Right lung (tissue), 5 donors: ENCODE measurements around the gene GALNT7. TPM values are rescaled to one million over a fixed set of nuclear protein-coding genes. Genes with fewer than 3 reads are reported as not detected.
"Not testable (repeated sequence)": the region's sequence is repeated elsewhere in the genome, so short reads cannot be mapped to it uniquely, and the experiment has no call there.

Source experiments
- DNase-seq, 2 donors: peaks; one replicate each; pipeline ENCODE4 v3.0.0-alpha.2; 2013
- polyA plus RNA-seq, 5 donors: library from polyadenylated mRNA; unstranded; fragments of 120-200 nt; gene quantifications; one replicate each; pipeline versions ENCODE4 v1.2.1 to v1.2.3, GENCODE V29; 2013; ENCODE audit warnings: inconsistent platforms in 1 of 5, low replicate concordance in 1 of 5; ENCODE audit not compliant: insufficient read length in 5 of 5, insufficient read depth in 1 of 5

The GALNT7 gene
- polyA plus RNA-seq, 5 donors = 27.8 to 47.1 (median 37.0) TPM

GRCh38 chr4:173160871-173161270 is 7.7 kb upstream of the GALNT7 start:
- no peak for DNase-seq

GRCh38 chr4:173161311-173161710 is 7.3 kb upstream of the GALNT7 start:
- no peak for DNase-seq

- DNase-seq = no peak
Observed at GRCh38 chr4:173165706-173166105, 2.9 kb upstream of the GALNT7 start.

GRCh38 chr4:173166491-173166890 is 2.1 kb upstream of the GALNT7 start:
- DNase-seq = no peak

- peak; percentile 33 to 50 for DNase-seq
Observed at GRCh38 chr4:173167758-173168395, 734 bp upstream of the GALNT7 start.

- DNase-seq = no peak
Observed at GRCh38 chr4:173169178-173169427, 492 bp downstream of the GALNT7 start.

- peak; percentile 75 to 80 for DNase-seq
Observed at GRCh38 chr4:173169428-173170181, 994 bp downstream of the GALNT7 start.

GRCh38 chr4:173170182-173170778 is 1.7 kb downstream of the GALNT7 start:
- no peak for DNase-seq

- no peak for DNase-seq
Observed at GRCh38 chr4:173171098-173171497, 2.5 kb downstream of the GALNT7 start.

- DNase-seq = peak in 1 of 2 donors; percentile 15
Observed at GRCh38 chr4:173171987-173172386, 3.4 kb downstream of the GALNT7 start.

GRCh38 chr4:173174184-173174583 is 5.6 kb downstream of the GALNT7 start:
- DNase-seq = no peak

GRCh38 chr4:173174594-173175012 is 6.0 kb downstream of the GALNT7 start:
- peak in 1 of 2 donors; percentile 12 for DNase-seq

- no peak for DNase-seq
Observed at GRCh38 chr4:173176010-173176409, 7.4 kb downstream of the GALNT7 start.

GRCh38 chr4:173177232-173177631 is 8.6 kb downstream of the GALNT7 start:
- no peak for DNase-seq

GRCh38 chr4:173178144-173178543 is 9.5 kb downstream of the GALNT7 start:
- no peak for DNase-seq

- DNase-seq = no peak
Observed at GRCh38 chr4:173181848-173182247, 13.2 kb downstream of the GALNT7 start.

- DNase-seq = no peak
Observed at GRCh38 chr4:173182403-173182802, 13.8 kb downstream of the GALNT7 start.

GRCh38 chr4:173183659-173184247 is 15.1 kb downstream of the GALNT7 start:
- DNase-seq = not testable (repeated sequence)

- peak in 1 of 2 donors; percentile 7 for DNase-seq
Observed at GRCh38 chr4:173185847-173186510, 17.4 kb downstream of the GALNT7 start.

GRCh38 chr4:173187732-173188131 is 19.1 kb downstream of the GALNT7 start:
- no peak for DNase-seq

- no peak for DNase-seq
Observed at GRCh38 chr4:173188648-173189047, 20.0 kb downstream of the GALNT7 start.

- no peak for DNase-seq
Observed at GRCh38 chr4:173189117-173189693, 20.6 kb downstream of the GALNT7 start.
